ENCODE data around the gene FOSL2. TPM values are rescaled to one million over a fixed set of nuclear protein-coding genes. Genes with fewer than 3 reads are reported as not detected.
A peak's percentile ranks its signal among the peaks of the same experiment; 100 is the strongest.

Gene FOSL2
- total RNA-seq, 1 donor from 2014 or later, result 213 TPM

- Histone ChIP-seq H3K4me1 (peaks cover 25% of the 10 kb centered on the region), H3K36me3 (no peaks in the 10 kb centered on the region), H3K27me3 (no peaks in the 10 kb centered on the region), H3K27ac (no peak overlapping the region), H3K9me3 (no peaks in the 10 kb centered on the region), H3K4me3 (no peak overlapping the region)
- intact Hi-C loops (cut with DNase I), result no loop called here
- DNase-seq (ENCODE audit: extremely low spot score in 2 of 2), result no peak
- TF ChIP-seq CTCF (IDR thresholded peaks at IDR 0.05), result no peak
- TF ChIP-seq POLR2AphosphoS5 (IDR thresholded peaks at IDR 0.05; ENCODE audit: insufficient read depth in 1 of 2, low read depth in 1 of 2), result no peak
- no peak for TF ChIP-seq POLR2A (IDR thresholded peaks at IDR 0.05)
Measured at GRCh38 chr2:28439763-28440162, 47.1 kb downstream of the FOSL2 start.

GRCh38 chr2:28442328-28442727 lies 49.7 kb downstream of the FOSL2 start:
- intact Hi-C loops (cut with DNase I), result no loop called here
- Histone ChIP-seq H3K9me3 (no peaks in the 10 kb centered on the region), H3K27ac (no peak overlapping the region), H3K4me1 (peaks cover 24% of the 10 kb centered on the region), H3K36me3 (no peaks in the 10 kb centered on the region), H3K27me3 (no peaks in the 10 kb centered on the region), H3K4me3 (no peak overlapping the region)
- TF ChIP-seq POLR2AphosphoS5 (IDR thresholded peaks at IDR 0.05; ENCODE audit: insufficient read depth in 1 of 2, low read depth in 1 of 2) (no peak), CTCF (IDR thresholded peaks at IDR 0.05) (no peak), POLR2A (IDR thresholded peaks at IDR 0.05) (no peak)
- no peak for DNase-seq (ENCODE audit: extremely low spot score in 2 of 2)

GRCh38 chr2:28444956-28445355 lies 52.3 kb downstream of the FOSL2 start:
- peaks cover 48% of the 10 kb centered on the region for H3K4me1 ChIP-seq
- intact Hi-C loops (cut with DNase I), result loop anchor here (5.0 kb wide), 2 partner anchors 38 to 743 kb away; no protein-coding TSS in a partner anchor
- no peak overlapping the region for H3K27ac ChIP-seq
- no peak for TF ChIP-seq POLR2AphosphoS5 (IDR thresholded peaks at IDR 0.05; ENCODE audit: insufficient read depth in 1 of 2, low read depth in 1 of 2)
- TF ChIP-seq CTCF (IDR thresholded peaks at IDR 0.05), result no peak
- TF ChIP-seq POLR2A (IDR thresholded peaks at IDR 0.05), result no peak
- no peaks in the 10 kb centered on the region for H3K36me3 ChIP-seq
- no peak overlapping the region for H3K4me3 ChIP-seq
- no peak for DNase-seq (ENCODE audit: extremely low spot score in 2 of 2)
- H3K9me3 ChIP-seq, result no peaks in the 10 kb centered on the region
- no peaks in the 10 kb centered on the region for H3K27me3 ChIP-seq

GRCh38 chr2:28445448-28446258 lies 53.0 kb downstream of the FOSL2 start:
- Histone ChIP-seq H3K4me3 (no peak overlapping the region), H3K9me3 (no peaks in the 10 kb centered on the region), H3K36me3 (no peaks in the 10 kb centered on the region), H3K27me3 (no peaks in the 10 kb centered on the region), H3K4me1 (peaks cover 51% of the 10 kb centered on the region), H3K27ac (no peak overlapping the region)
- TF ChIP-seq POLR2AphosphoS5 (IDR thresholded peaks at IDR 0.05; ENCODE audit: insufficient read depth in 1 of 2, low read depth in 1 of 2) (no peak), CTCF (IDR thresholded peaks at IDR 0.05) (no peak), POLR2A (IDR thresholded peaks at IDR 0.05) (no peak)
- DNase-seq (ENCODE audit: extremely low spot score in 2 of 2), result no peak
- intact Hi-C loops (cut with DNase I), result loop anchor here (5.0 kb wide), 2 partner anchors 38 to 743 kb away; no protein-coding TSS in a partner anchor

GRCh38 chr2:28446531-28446930 lies 53.9 kb downstream of the FOSL2 start:
- TF ChIP-seq CTCF (IDR thresholded peaks at IDR 0.05) (no peak), POLR2AphosphoS5 (IDR thresholded peaks at IDR 0.05; ENCODE audit: insufficient read depth in 1 of 2, low read depth in 1 of 2) (no peak), POLR2A (IDR thresholded peaks at IDR 0.05) (no peak)
- DNase-seq (ENCODE audit: extremely low spot score in 2 of 2), result no peak
- no peaks in the 10 kb centered on the region for H3K36me3 ChIP-seq
- intact Hi-C loops (cut with DNase I), result loop anchor here (5.0 kb wide), 2 partner anchors 39 to 744 kb away; no protein-coding TSS in a partner anchor
- H3K4me1 ChIP-seq, result peaks cover 51% of the 10 kb centered on the region
- H3K4me3 ChIP-seq, result no peak overlapping the region
- H3K9me3 ChIP-seq, result no peaks in the 10 kb centered on the region
- H3K27me3 ChIP-seq, result no peaks in the 10 kb centered on the region
- peak overlapping the region; percentile 50 for H3K27ac ChIP-seq

Measured in vagina (tissue), 2 donors.